GM13976 (cell line): Measurements from ENCODE around the gene C14orf132.

Experiments
- DNase-seq: peaks from one replicate; pipeline ENCODE4 v3.0.0; 2012; ENCODE audit warnings: low spot score
- CTCF ChIP-seq: IDR thresholded peaks from 2 replicates; pipeline ENCODE4 v1.5.1; 2012; ENCODE audit warnings: borderline replicate concordance, mild to moderate bottlenecking; ENCODE audit not compliant: insufficient read depth; ENCODE audit errors: extremely low read depth, missing control alignments, control extremely low read depth
- in situ Hi-C: fragments of 300-500 bp; cut with MboI; formaldehyde crosslinking; loops from one replicate; pipeline ENCODE4 v1.12.0; 2022; ENCODE audit warnings: low sequenced_read_pairs, mixed read lengths, inconsistent platforms; ENCODE audit not compliant: unreplicated experiment

Gene C14orf132

GRCh38 chr14:96136371-96137005 is 97.3 kb downstream of the C14orf132 start:
- in situ Hi-C loops, result no loop called here
- TF ChIP-seq CTCF, result no peak
- DNase-seq, result no peak

- no peak for TF ChIP-seq CTCF
- in situ Hi-C loops, result no loop called here
- no peak for DNase-seq
These were observed 99.1 kb downstream of the C14orf132 start for GRCh38 chr14:96138241-96138640.

GRCh38 chr14:96139169-96139568 is 100.0 kb downstream of the C14orf132 start:
- no peak for DNase-seq
- no peak for TF ChIP-seq CTCF
- in situ Hi-C loops, result no loop called here

- DNase-seq, result no peak
- in situ Hi-C loops, result no loop called here
- TF ChIP-seq CTCF, result no peak
These were observed 100.7 kb downstream of the C14orf132 start for GRCh38 chr14:96139879-96140278.

GRCh38 chr14:96140952-96141351 is 101.8 kb downstream of the C14orf132 start:
- DNase-seq, result no peak
- TF ChIP-seq CTCF, result no peak
- in situ Hi-C loops, result no loop called here
